ENCODE data around the gene ACTR3.

GRCh38 chr2:113886479-113887008, 3.3 kb upstream of the ACTR3 start:
- TF ChIP-seq CTCF (IDR thresholded peaks at IDR 0.05), result no peak
- TF ChIP-seq EP300 (IDR thresholded peaks at IDR 0.05), result no peak
- no peak for TF ChIP-seq POLR2A (IDR thresholded peaks at IDR 0.05)

Data from ovary (tissue), 3 donors.